KMS-11 (cell line): Measurements from ENCODE around the gene MADCAM1.

Experiments
- H2AFZ ChIP-seq: fragments of 200-600 bp; sonication (generic); 2 replicates; pipeline ENCODE4 v1.6.1; 2016; ENCODE audit warnings: antibody characterized with exemption, mixed run types, low read depth
- H3K27ac ChIP-seq: fragments of 200-600 bp; sonication (generic); 2 replicates; pipeline ENCODE4 v1.6.1; 2016; ENCODE audit warnings: mild to moderate bottlenecking, mixed run types
- H3K27me3 ChIP-seq: fragments of 200-600 bp; sonication (generic); 2 replicates; pipeline ENCODE4 v1.6.1; 2017; ENCODE audit warnings: mild to moderate bottlenecking, low read depth, mixed run types, moderate library complexity; ENCODE audit not compliant: insufficient read depth
- H3K36me3 ChIP-seq: fragments of 200-600 bp; sonication (generic); 2 replicates; pipeline ENCODE4 v1.6.1; 2017; ENCODE audit warnings: mild to moderate bottlenecking, mixed run types; ENCODE audit not compliant: insufficient read depth
- H3K4me1 ChIP-seq: fragments of 200-600 bp; sonication (generic); 2 replicates; pipeline ENCODE4 v1.6.1; 2016; ENCODE audit warnings: mild to moderate bottlenecking, low read depth, mixed run types; ENCODE audit not compliant: poor library complexity, severe bottlenecking
- H3K4me2 ChIP-seq: fragments of 200-600 bp; sonication (generic); 2 replicates; pipeline ENCODE4 v1.7.0; 2016; ENCODE audit warnings: mild to moderate bottlenecking, mixed run types
- H3K4me3 ChIP-seq: fragments of 200-600 bp; sonication (generic); IDR thresholded peaks from 2 replicates; pipeline ENCODE4 v1.6.1; 2017; ENCODE audit warnings: low read depth, low read length, mixed read lengths; ENCODE audit not compliant: insufficient read depth
- H3K79me2 ChIP-seq: fragments of 200-600 bp; sonication (generic); 2 replicates; pipeline ENCODE4 v1.6.1; 2016; ENCODE audit warnings: low read depth, mixed run types; ENCODE audit not compliant: insufficient read depth
- H3K9ac ChIP-seq: fragments of 200-600 bp; sonication (generic); 2 replicates; pipeline ENCODE4 v1.6.1; 2016; ENCODE audit warnings: mild to moderate bottlenecking, mixed run types
- H4K20me1 ChIP-seq: fragments of 200-600 bp; sonication (generic); 2 replicates; pipeline ENCODE4 v1.6.1; 2016; ENCODE audit warnings: mild to moderate bottlenecking, mixed run types; ENCODE audit not compliant: insufficient read depth
- CTCF ChIP-seq: fragments of 200-600 bp; sonication (generic); conservative IDR thresholded peaks from 2 replicates; pipeline ENCODE4 v1.6.1; 2017; ENCODE audit warnings: low read depth, mild to moderate bottlenecking, antibody characterized with exemption, low read length, moderate library complexity, mixed read lengths

Gene MADCAM1

GRCh38 chr19:530134-531008 lies 34.1 kb downstream of the MADCAM1 start:
- Histone ChIP-seq H3K4me3 (no peak overlapping the region), H3K36me3 (no peaks in the 10 kb centered on the region), H2AFZ (peak overlapping the region; percentile 91), H4K20me1 (peaks cover 6% of the 10 kb centered on the region; the same call in 1 of the 2 replicates), H3K4me1 (peaks cover 19% of the 10 kb centered on the region), H3K4me2 (peak overlapping the region; percentile 39; the same call in 1 of the 2 replicates), H3K27me3 (peaks cover 25% of the 10 kb centered on the region), H3K79me2 (peaks cover 17% of the 10 kb centered on the region; the same call in 1 of the 2 replicates), H3K27ac (no peak overlapping the region), H3K9ac (peak overlapping the region; percentile 39; the same call in 1 of the 2 replicates)
- TF ChIP-seq CTCF, result no peak

GRCh38 chr19:531009-531752 lies 34.9 kb downstream of the MADCAM1 start:
- no peak overlapping the region for H3K4me3 ChIP-seq
- no peaks in the 10 kb centered on the region for H3K36me3 ChIP-seq
- H3K9ac ChIP-seq, result peak overlapping the region; percentile 39; the same call in 1 of the 2 replicates
- peaks cover 17% of the 10 kb centered on the region; the same call in 1 of the 2 replicates for H3K79me2 ChIP-seq
- H3K27me3 ChIP-seq, result peaks cover 21% of the 10 kb centered on the region
- no peak overlapping the region for H3K27ac ChIP-seq
- peak overlapping the region; percentile 39; the same call in 1 of the 2 replicates for H3K4me2 ChIP-seq
- H3K4me1 ChIP-seq, result peaks cover 19% of the 10 kb centered on the region
- peak overlapping the region; percentile 91 for H2AFZ ChIP-seq
- H4K20me1 ChIP-seq, result peaks cover 6% of the 10 kb centered on the region; the same call in 1 of the 2 replicates
- no peak for TF ChIP-seq CTCF

- Histone ChIP-seq H2AFZ (peak within 1 kb of the TSS; percentile 91), H3K36me3 (no peaks in the 10 kb centered on the region), H3K4me3 (no peak within 1 kb of the TSS), H3K4me2 (peak within 1 kb of the TSS; percentile 96), H4K20me1 (peaks cover 6% of the 10 kb centered on the region; the same call in 1 of the 2 replicates), H3K27me3 (peaks cover 14% of the 10 kb centered on the region), H3K27ac (no peak within 1 kb of the TSS; the same call in 1 of the 2 replicates), H3K79me2 (peaks cover 17% of the 10 kb centered on the region; the same call in 1 of the 2 replicates), H3K4me1 (peaks cover 17% of the 10 kb centered on the region), H3K9ac (peak within 1 kb of the TSS; percentile 40; the same call in 1 of the 2 replicates)
- no peak for TF ChIP-seq CTCF
These were observed 35.7 kb downstream of the MADCAM1 start, which contains the start of gene CDC34 for GRCh38 chr19:531753-532560. Gene CDC34, plus strand, starts transcription at chr19:531760. Its CDS starts 172 bp downstream, at chr19:531932.
